Gastrocnemius medialis (tissue), 4 donors: ENCODE results near the gene CA4.

Source experiments
- POLR2A ChIP-seq, 2 donors: fragments of 450-650 bp; IDR thresholded peaks; one replicate each; pipeline ENCODE4 v1.6.1; 2017; ENCODE audit warnings: antibody characterized with exemption in 2 of 2, mild to moderate bottlenecking in 2 of 2, moderate library complexity in 2 of 2
- TF ChIP-seq, protein P1 (sequence below), 5 experiments: fragments of 450-650 bp in 3 of 5; fragments of 200-600 bp in 2 of 5; sonication (generic) in 2 of 5; IDR thresholded peaks in 4 of 5; conservative IDR thresholded peaks in 1 of 5; 1 replicate in 4 of 5; 2 replicates in 1 of 5; pipeline ENCODE4 v1.5.1; 2016 to 2019; ENCODE audit warnings: antibody characterized with exemption in 5 of 5, mild to moderate bottlenecking in 3 of 5, moderate library complexity in 3 of 5

DNA sequence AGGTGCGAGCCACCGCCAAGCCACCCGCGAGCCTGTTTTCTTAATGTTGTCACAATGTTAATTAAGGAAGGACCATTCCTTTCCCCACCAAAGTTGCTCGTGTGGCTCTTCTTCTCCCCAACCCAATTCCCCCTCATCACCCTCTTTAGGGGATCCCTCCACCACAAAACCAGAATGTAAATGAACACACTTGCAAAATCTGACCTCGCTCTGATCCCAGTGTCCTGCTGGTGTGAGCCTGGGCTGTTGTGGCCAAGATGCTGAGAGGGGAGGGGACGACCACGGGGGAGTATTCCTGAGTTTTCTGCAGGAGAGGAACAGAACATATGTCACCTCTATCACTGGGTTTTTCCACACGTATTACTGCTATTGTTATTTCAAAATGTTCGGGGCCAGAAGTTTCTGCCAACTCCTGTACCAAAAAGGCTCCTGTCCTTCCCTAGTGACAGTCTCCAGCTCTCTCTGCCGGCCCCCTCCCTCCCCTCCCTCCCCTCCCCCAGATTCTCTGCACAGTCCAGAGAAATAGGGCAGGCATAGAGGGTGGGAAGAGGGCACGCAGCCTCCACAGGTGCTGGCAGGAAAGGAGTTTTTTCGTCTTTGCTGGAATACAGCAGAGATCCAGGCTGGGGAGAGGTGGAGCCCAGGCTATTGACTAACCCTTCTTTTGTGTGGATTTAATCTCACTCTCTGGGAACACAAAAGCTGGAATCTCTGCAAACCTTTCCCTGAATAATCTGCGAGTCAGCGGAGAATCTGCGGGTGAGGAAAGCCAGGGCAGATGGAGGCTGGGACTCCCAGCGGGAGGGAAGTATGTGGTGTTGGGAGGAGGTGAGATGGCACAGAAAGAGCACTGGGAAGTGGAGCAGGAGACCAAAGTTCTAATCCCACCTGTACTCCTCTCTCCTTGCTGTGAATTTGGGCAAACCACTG lies 4.5 kb upstream of the CA4 start:
- TF ChIP-seq POLR2A (IDR thresholded peaks at IDR 0.05): no peak
- TF ChIP-seq, protein P1, sequence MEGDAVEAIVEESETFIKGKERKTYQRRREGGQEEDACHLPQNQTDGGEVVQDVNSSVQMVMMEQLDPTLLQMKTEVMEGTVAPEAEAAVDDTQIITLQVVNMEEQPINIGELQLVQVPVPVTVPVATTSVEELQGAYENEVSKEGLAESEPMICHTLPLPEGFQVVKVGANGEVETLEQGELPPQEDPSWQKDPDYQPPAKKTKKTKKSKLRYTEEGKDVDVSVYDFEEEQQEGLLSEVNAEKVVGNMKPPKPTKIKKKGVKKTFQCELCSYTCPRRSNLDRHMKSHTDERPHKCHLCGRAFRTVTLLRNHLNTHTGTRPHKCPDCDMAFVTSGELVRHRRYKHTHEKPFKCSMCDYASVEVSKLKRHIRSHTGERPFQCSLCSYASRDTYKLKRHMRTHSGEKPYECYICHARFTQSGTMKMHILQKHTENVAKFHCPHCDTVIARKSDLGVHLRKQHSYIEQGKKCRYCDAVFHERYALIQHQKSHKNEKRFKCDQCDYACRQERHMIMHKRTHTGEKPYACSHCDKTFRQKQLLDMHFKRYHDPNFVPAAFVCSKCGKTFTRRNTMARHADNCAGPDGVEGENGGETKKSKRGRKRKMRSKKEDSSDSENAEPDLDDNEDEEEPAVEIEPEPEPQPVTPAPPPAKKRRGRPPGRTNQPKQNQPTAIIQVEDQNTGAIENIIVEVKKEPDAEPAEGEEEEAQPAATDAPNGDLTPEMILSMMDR (IDR thresholded peaks at IDR 0.05 in 4 of 5, conservative IDR thresholded peaks at IDR 0.05 in 1 of 5): no peak
